HCT116 (cell line): Measurements from ENCODE around the gene MACIR.

Experiments
- POLR2A ChIP-seq: IDR thresholded peaks from 2 replicates; pipeline ENCODE4 v1.7.0; 2011; ENCODE audit warnings: borderline replicate concordance; ENCODE audit not compliant: insufficient read depth, insufficient read length; ENCODE audit errors: extremely low read depth
- RAD21 ChIP-seq: IDR thresholded peaks from 2 replicates; pipeline ENCODE4 v1.6.1; 2012; ENCODE audit warnings: low read depth, mild to moderate bottlenecking
- TF ChIP-seq, protein P1 (sequence below), 3 experiments: fragments of 200-600 bp in 1 of 3; sonication (generic) in 1 of 3; IDR thresholded peaks in 2 of 3; conservative IDR thresholded peaks in 1 of 3; 2 replicates each; pipeline ENCODE4 v1.5.1; 2012 to 2017; ENCODE audit warnings: low read depth in 2 of 3, low read length in 2 of 3, antibody characterized with exemption in 1 of 3, borderline replicate concordance in 1 of 3, control low read depth in 1 of 3, mild to moderate bottlenecking in 1 of 3, mixed read lengths in 1 of 3, mixed run types in 1 of 3, moderate library complexity in 1 of 3; ENCODE audit not compliant: insufficient read depth in 1 of 3

DNA sequence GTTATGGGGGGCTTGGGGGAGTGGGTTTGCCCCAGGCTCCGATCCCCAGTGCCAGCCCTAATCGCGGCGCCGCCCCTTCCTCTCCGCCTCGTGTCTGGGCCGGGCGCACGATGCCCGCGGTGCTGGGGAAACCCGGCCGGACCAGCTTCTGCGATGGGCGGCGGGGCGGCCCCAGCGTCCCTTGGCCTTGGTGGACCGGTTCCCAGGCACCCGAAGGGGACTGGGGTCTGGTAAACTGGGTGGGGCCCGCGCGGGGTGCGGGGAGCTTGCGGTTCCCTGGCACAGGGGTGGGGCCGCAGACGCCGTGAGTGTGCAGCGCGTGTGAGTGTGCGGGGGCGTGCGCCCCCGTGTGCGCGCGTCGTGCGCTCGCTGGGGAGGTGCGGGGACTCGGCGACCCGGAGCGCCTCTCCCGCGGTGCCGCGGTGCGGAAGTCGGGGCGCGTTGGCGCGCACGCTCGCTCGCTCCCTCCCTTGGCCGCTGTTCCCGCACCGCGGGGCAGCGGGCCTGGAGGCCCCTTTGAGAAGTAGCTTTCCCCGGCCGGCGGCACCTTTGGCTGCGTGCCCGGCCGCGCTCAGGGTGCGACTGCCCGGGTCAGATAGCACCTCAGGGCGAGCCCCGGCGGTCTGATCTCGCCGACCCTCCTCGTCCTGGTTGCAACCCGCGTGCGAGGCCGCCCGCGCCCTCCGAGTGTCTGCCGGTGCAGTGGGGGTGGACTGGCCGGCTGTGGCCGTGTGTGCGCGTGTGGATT is 568 bp downstream of the MACIR start:
- TF ChIP-seq RAD21 (no peak), POLR2A (no peak)
- TF ChIP-seq, protein P1, sequence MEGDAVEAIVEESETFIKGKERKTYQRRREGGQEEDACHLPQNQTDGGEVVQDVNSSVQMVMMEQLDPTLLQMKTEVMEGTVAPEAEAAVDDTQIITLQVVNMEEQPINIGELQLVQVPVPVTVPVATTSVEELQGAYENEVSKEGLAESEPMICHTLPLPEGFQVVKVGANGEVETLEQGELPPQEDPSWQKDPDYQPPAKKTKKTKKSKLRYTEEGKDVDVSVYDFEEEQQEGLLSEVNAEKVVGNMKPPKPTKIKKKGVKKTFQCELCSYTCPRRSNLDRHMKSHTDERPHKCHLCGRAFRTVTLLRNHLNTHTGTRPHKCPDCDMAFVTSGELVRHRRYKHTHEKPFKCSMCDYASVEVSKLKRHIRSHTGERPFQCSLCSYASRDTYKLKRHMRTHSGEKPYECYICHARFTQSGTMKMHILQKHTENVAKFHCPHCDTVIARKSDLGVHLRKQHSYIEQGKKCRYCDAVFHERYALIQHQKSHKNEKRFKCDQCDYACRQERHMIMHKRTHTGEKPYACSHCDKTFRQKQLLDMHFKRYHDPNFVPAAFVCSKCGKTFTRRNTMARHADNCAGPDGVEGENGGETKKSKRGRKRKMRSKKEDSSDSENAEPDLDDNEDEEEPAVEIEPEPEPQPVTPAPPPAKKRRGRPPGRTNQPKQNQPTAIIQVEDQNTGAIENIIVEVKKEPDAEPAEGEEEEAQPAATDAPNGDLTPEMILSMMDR (IDR thresholded peaks at IDR 0.05 in 2 of 3, conservative IDR thresholded peaks at IDR 0.05 in 1 of 3; ENCODE audit: borderline replicate concordance in 1 of 3, insufficient read depth in 1 of 3, low read depth in 2 of 3, low read length in 2 of 3), result no peak
